Thyroid gland (tissue), 4 donors: ENCODE results near the gene PLG.

ENCODE experiments used
- POLR2A ChIP-seq, 2 donors: fragments of 450-650 bp; IDR thresholded peaks; one replicate each; pipeline ENCODE4 v1.6.1; 2017; ENCODE audit warnings: antibody characterized with exemption in 2 of 2, mild to moderate bottlenecking in 2 of 2, moderate library complexity in 1 of 2
- TF ChIP-seq, protein P1 (sequence below), 6 experiments: fragments of 200-600 bp in 3 of 6; fragments of 450-650 bp in 3 of 6; sonication (generic) in 3 of 6; IDR thresholded peaks; one replicate each; pipeline ENCODE4 v1.5.1; 2016 to 2019; ENCODE audit warnings: antibody characterized with exemption in 6 of 6, mild to moderate bottlenecking in 2 of 6, inconsistent platforms in 1 of 6, moderate library complexity in 1 of 6

DNA sequence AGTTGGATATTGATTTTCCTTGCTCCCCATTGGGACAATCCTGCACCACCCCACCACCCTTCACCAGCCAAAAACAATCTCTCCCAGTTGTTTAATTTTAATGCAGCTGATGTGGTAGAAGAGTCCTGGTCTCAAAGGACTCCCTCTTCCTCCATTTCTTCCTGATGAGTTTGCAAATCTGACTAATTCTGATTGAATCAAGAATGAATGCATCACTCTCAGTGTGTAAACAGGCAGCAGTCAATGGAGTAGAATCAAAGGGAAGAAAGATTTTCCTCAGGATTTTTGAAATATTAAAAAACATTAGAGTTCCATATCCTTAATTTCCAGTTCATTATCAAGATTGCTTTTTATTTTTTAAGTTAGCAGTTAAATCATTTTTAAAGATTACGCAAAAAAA lies 54.0 kb downstream of the PLG start:
- TF ChIP-seq, protein P1, sequence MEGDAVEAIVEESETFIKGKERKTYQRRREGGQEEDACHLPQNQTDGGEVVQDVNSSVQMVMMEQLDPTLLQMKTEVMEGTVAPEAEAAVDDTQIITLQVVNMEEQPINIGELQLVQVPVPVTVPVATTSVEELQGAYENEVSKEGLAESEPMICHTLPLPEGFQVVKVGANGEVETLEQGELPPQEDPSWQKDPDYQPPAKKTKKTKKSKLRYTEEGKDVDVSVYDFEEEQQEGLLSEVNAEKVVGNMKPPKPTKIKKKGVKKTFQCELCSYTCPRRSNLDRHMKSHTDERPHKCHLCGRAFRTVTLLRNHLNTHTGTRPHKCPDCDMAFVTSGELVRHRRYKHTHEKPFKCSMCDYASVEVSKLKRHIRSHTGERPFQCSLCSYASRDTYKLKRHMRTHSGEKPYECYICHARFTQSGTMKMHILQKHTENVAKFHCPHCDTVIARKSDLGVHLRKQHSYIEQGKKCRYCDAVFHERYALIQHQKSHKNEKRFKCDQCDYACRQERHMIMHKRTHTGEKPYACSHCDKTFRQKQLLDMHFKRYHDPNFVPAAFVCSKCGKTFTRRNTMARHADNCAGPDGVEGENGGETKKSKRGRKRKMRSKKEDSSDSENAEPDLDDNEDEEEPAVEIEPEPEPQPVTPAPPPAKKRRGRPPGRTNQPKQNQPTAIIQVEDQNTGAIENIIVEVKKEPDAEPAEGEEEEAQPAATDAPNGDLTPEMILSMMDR (IDR thresholded peaks at IDR 0.05), result no peak
- TF ChIP-seq POLR2A (IDR thresholded peaks at IDR 0.05), result no peak
